IPS-20b (cell line): ENCODE data around the gene CDH4.

Experiments
- H3K27ac ChIP-seq: one replicate; pipeline ENCODE4 v1.5.1; 2013; ENCODE audit warnings: low read length
- H3K27me3 ChIP-seq: 2 replicates; pipeline ENCODE4 v1.6.1; 2013; ENCODE audit warnings: mild to moderate bottlenecking, low read length, inconsistent platforms; ENCODE audit not compliant: insufficient read depth
- H3K36me3 ChIP-seq: 2 replicates; pipeline ENCODE4 v1.6.1; 2013; ENCODE audit warnings: low read depth, mild to moderate bottlenecking, inconsistent platforms, low read length, moderate library complexity; ENCODE audit not compliant: insufficient read depth
- H3K4me1 ChIP-seq: 2 replicates; pipeline ENCODE4 v1.6.1; 2013; ENCODE audit warnings: mild to moderate bottlenecking, control low read depth, inconsistent platforms, low read length, moderate library complexity; ENCODE audit not compliant: insufficient read depth
- H3K4me3 ChIP-seq: 2 replicates; pipeline ENCODE4 v1.5.1; 2013; ENCODE audit warnings: mild to moderate bottlenecking, low read length, inconsistent platforms
- H3K9ac ChIP-seq: 2 replicates; pipeline ENCODE4 v1.6.1; 2013; ENCODE audit warnings: low read depth, mild to moderate bottlenecking, inconsistent platforms, low read length, moderate library complexity
- H3K9me3 ChIP-seq: 2 replicates; pipeline ENCODE4 v1.6.1; 2013; ENCODE audit warnings: mild to moderate bottlenecking, low read depth, low read length, inconsistent platforms; ENCODE audit not compliant: insufficient read depth

The CDH4 gene

GRCh38 chr20:61830991-61831390 lies 578.9 kb downstream of the CDH4 start:
- Histone ChIP-seq H3K4me3 (no peak overlapping the region), H3K36me3 (no peaks in the 10 kb centered on the region), H3K4me1 (no peaks in the 10 kb centered on the region), H3K9ac (no peak overlapping the region), H3K27me3 (peaks cover 40% of the 10 kb centered on the region), H3K9me3 (no peaks in the 10 kb centered on the region), H3K27ac (no peak overlapping the region)

GRCh38 chr20:61832181-61832580 lies 580.1 kb downstream of the CDH4 start:
- Histone ChIP-seq H3K4me1 (no peaks in the 10 kb centered on the region), H3K9me3 (no peaks in the 10 kb centered on the region), H3K27me3 (peaks cover 40% of the 10 kb centered on the region), H3K9ac (no peak overlapping the region), H3K36me3 (no peaks in the 10 kb centered on the region), H3K4me3 (no peak overlapping the region), H3K27ac (no peak overlapping the region)

- H3K27ac ChIP-seq, result no peak overlapping the region
- peaks cover 32% of the 10 kb centered on the region for H3K27me3 ChIP-seq
- H3K4me1 ChIP-seq, result no peaks in the 10 kb centered on the region
- H3K9ac ChIP-seq, result no peak overlapping the region
- H3K4me3 ChIP-seq, result no peak overlapping the region
- no peaks in the 10 kb centered on the region for H3K9me3 ChIP-seq
- no peaks in the 10 kb centered on the region for H3K36me3 ChIP-seq
Measured at GRCh38 chr20:61833807-61834610, 581.9 kb downstream of the CDH4 start.

DNA sequence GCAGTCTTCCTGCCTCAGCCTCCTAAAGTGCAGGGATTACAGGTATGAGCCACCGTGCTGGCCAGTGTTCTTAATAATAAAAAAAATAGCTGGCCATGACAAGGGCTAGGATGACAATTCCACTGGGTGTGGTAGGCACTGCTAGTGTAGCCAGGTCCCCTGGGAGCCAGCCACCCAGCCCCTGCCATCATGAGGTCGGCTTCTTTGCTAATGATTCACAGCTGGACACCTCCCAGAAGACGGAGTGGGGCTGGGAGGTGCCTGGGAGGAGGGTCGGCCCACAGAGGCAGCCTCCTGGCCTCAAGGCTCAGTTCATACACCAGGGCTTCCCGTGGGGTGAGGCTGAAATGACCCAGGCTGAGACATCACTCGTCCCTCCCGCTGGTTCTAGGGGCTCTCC lies 583.2 kb downstream of the CDH4 start:
- Histone ChIP-seq H3K27me3 (peaks cover 28% of the 10 kb centered on the region; the same call in 1 of the 2 replicates), H3K9ac (no peak overlapping the region)

DNA sequence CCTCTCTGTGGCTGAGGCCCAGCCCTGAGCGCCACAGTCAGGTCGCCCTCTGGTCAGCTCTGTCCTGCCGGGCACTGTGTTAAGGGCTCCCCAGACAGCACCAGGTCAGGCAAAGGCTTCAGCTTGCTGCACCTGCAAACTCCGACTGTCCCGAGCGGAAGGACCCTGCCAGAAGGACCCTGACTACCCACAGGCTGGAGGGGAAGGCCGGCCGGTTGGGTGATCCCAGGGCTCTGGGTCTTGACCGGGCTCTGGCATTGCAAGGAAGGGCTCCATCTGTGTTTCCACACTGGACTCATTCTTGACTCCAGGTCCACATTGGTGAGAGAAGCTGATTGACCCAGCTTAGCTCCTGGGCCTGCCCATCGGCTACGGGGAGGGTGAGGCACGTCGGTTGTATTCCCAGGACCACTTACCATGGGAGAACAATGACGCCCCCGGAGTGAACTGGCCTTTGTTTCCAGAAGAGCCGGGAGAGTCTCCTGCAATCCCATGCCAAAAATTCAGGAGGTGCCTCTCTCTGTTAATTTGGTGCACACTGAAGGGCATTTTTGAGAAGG lies 583.8 kb downstream of the CDH4 start:
- peaks cover 27% of the 10 kb centered on the region; the same call in 1 of the 2 replicates for H3K27me3 ChIP-seq
- no peak overlapping the region for H3K4me3 ChIP-seq
- no peaks in the 10 kb centered on the region for H3K36me3 ChIP-seq
- H3K27ac ChIP-seq, result no peak overlapping the region
- no peak overlapping the region for H3K9ac ChIP-seq
- H3K9me3 ChIP-seq, result no peaks in the 10 kb centered on the region
- no peaks in the 10 kb centered on the region for H3K4me1 ChIP-seq

More for the DNA sequence above, 583.2 kb downstream of the CDH4 start:
- Histone ChIP-seq H3K4me3 (no peak overlapping the region), H3K4me1 (no peaks in the 10 kb centered on the region), H3K36me3 (no peaks in the 10 kb centered on the region), H3K9me3 (no peaks in the 10 kb centered on the region), H3K27ac (no peak overlapping the region)

DNA sequence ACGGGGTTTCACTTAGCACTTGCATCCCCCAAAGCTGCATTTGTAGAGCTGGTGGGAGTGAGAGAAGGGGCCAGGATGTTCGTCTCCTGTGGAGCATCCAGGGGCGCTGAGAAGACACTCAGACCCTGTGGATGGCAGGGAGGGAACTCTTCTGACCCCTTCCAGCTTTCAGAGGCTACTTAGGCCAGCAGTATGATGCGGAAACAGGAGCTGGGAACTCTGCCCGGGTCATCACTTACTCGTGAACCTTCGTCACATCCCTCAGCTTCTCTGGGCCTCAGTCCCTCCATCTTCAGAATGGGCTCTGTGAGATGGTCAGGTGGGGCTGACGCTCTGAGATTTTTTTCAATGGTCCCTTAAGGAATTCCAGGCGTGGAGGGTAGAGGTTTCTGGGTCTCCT lies 585.1 kb downstream of the CDH4 start:
- H3K27ac ChIP-seq, result no peak overlapping the region
- H3K4me1 ChIP-seq, result no peaks in the 10 kb centered on the region
- H3K27me3 ChIP-seq, result peaks cover 19% of the 10 kb centered on the region
- no peaks in the 10 kb centered on the region for H3K36me3 ChIP-seq
- H3K4me3 ChIP-seq, result no peak overlapping the region
- no peak overlapping the region for H3K9ac ChIP-seq
- no peaks in the 10 kb centered on the region for H3K9me3 ChIP-seq

- Histone ChIP-seq H3K4me1 (no peaks in the 10 kb centered on the region), H3K9me3 (no peaks in the 10 kb centered on the region), H3K9ac (no peak overlapping the region), H3K27me3 (peaks cover 12% of the 10 kb centered on the region), H3K4me3 (no peak overlapping the region), H3K36me3 (no peaks in the 10 kb centered on the region), H3K27ac (no peak overlapping the region)
Measured at GRCh38 chr20:61839223-61839911, 587.3 kb downstream of the CDH4 start.

- Histone ChIP-seq H3K4me1 (no peaks in the 10 kb centered on the region), H3K27ac (no peak overlapping the region), H3K9me3 (no peaks in the 10 kb centered on the region), H3K4me3 (no peak overlapping the region), H3K27me3 (peaks cover 8% of the 10 kb centered on the region), H3K9ac (no peak overlapping the region), H3K36me3 (no peaks in the 10 kb centered on the region)
Measured at GRCh38 chr20:61839912-61840778, 588.1 kb downstream of the CDH4 start.

DNA sequence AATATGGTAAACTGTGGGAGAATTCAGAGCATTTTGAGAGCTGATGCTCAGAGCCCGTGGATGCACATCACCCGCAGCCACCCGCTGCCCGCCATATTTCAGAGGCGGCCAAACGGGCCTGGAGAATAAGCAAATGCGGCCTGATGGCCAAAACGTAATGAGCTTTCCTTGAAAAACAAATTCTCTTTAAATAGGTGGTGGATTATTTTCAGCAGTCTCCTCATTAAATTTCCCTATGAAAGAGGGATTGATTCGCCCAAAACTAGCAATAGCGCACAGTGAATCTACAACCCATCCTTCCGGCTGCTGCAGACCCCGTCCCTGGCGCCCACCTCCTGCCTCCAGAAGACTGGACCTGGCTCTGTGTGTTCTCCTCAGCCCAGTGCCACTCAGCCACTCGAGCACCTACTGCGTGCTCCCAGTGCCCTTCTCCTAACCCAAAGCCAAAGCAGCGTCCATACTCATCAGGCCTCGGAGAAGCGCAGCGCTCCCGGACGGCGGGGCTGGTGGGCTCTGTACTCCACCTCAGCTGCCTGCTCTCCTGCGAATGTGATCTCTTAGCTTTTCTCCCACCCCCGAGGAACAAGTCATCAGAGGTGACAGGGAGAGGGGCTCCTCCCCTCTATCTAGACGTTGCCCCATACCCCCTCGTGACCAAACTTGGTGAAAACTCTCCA lies 588.9 kb downstream of the CDH4 start:
- no peaks in the 10 kb centered on the region for H3K9me3 ChIP-seq
- H3K9ac ChIP-seq, result no peak overlapping the region
- no peaks in the 10 kb centered on the region for H3K36me3 ChIP-seq
- H3K27me3 ChIP-seq, result peaks cover 8% of the 10 kb centered on the region
- H3K4me1 ChIP-seq, result no peaks in the 10 kb centered on the region
- no peak overlapping the region for H3K4me3 ChIP-seq
- H3K27ac ChIP-seq, result no peak overlapping the region

- H3K36me3 ChIP-seq, result no peaks in the 10 kb centered on the region
- H3K9me3 ChIP-seq, result no peaks in the 10 kb centered on the region
- no peak overlapping the region for H3K27ac ChIP-seq
- H3K4me1 ChIP-seq, result no peaks in the 10 kb centered on the region
- H3K27me3 ChIP-seq, result peaks cover 8% of the 10 kb centered on the region
- no peak overlapping the region for H3K4me3 ChIP-seq
- H3K9ac ChIP-seq, result no peak overlapping the region
Measured at GRCh38 chr20:61841551-61841950, 589.5 kb downstream of the CDH4 start.

GRCh38 chr20:61841966-61842365 lies 589.9 kb downstream of the CDH4 start:
- Histone ChIP-seq H3K9ac (no peak overlapping the region), H3K36me3 (no peaks in the 10 kb centered on the region), H3K4me3 (no peak overlapping the region), H3K4me1 (no peaks in the 10 kb centered on the region), H3K27me3 (peaks cover 8% of the 10 kb centered on the region), H3K9me3 (no peaks in the 10 kb centered on the region), H3K27ac (no peak overlapping the region)
